PC-3 (cell line): ENCODE results near the gene HACD1. TPM values are rescaled to one million over a fixed set of nuclear protein-coding genes. Genes with fewer than 3 reads are reported as not detected.
A peak's percentile ranks its signal among the peaks of the same experiment; 100 is the strongest.

Source experiments
- ATAC-seq: fragments of 200-7000 bp; cut with Tn5 transposase; 2 replicates; pipeline ENCODE4 v1.9.1; 2020; ENCODE audit warnings: mild to moderate bottlenecking, moderate library complexity
- Bru-seq: library from RNA; stranded (reverse); fragments of 400-500 nt; gene quantifications from one replicate; lab custom pipeline; 2021; lab: Mats Ljungman, UMichigan
- BruChase-seq, 2 experiments: library from RNA; stranded (reverse); fragments of 400-500 nt; gene quantifications; one replicate each; lab custom pipeline; 2021; lab: Mats Ljungman, UMichigan
- BruUV-seq: library from RNA; stranded (reverse); fragments of 400-500 nt; replicated peaks from 2 replicates; lab custom pipeline; 2021; lab: Mats Ljungman, UMichigan
- CTCF ChIA-PET: fragments of 300-600 bp; sonication (Branson Sonifier 250); formaldehyde crosslinking; loops from one replicate; lab custom pipeline; 2022; ENCODE audit warnings: antibody characterized with exemption; lab: Charles Lee
- POLR2A ChIA-PET: fragments of 300-600 bp; sonication (Branson Sonifier 250); formaldehyde crosslinking; loops from one replicate; lab custom pipeline; 2022; ENCODE audit warnings: antibody characterized with exemption; ENCODE audit not compliant: unreplicated experiment; lab: Charles Lee
- DNase-seq: peaks from one replicate; pipeline ENCODE4 v3.0.0-alpha.2; 2015
- H2AFZ ChIP-seq: fragments of 300-600 bp; sonication (generic); 2 replicates; pipeline ENCODE4 v1.6.0; 2016; ENCODE audit warnings: antibody characterized with exemption, low read length
- H3F3A ChIP-seq: fragments of 300-600 bp; sonication (generic); one replicate; pipeline ENCODE4 v1.6.0; 2017; ENCODE audit warnings: antibody characterized with exemption, low read length, control low read depth, mild to moderate bottlenecking; ENCODE audit not compliant: unreplicated experiment
- H3K27ac ChIP-seq: fragments of 300-600 bp; sonication (generic); 2 replicates; pipeline ENCODE4 v1.5.1; 2016; ENCODE audit warnings: mild to moderate bottlenecking, low read length
- H3K27me3 ChIP-seq: fragments of 300-600 bp; sonication (generic); 2 replicates; pipeline ENCODE4 v1.6.1; 2016; ENCODE audit warnings: low read length, mixed read lengths
- H3K36me3 ChIP-seq: fragments of 300-600 bp; sonication (generic); 2 replicates; pipeline ENCODE4 v1.6.1; 2016; ENCODE audit warnings: low read depth, mixed run types, low read length, mixed read lengths
- H3K4me1 ChIP-seq: fragments of 300-600 bp; sonication (generic); 2 replicates; pipeline ENCODE4 v1.5.1; 2016; ENCODE audit warnings: low read length; ENCODE audit not compliant: insufficient read depth
- H3K4me2 ChIP-seq: fragments of 300-600 bp; sonication (generic); 2 replicates; pipeline ENCODE4 v1.6.0; 2016; ENCODE audit warnings: low read length
- H3K4me3 ChIP-seq: fragments of 300-600 bp; sonication (generic); 2 replicates; pipeline ENCODE4 v1.5.1; 2016; ENCODE audit warnings: mild to moderate bottlenecking, low read length, mixed read lengths
- H3K79me2 ChIP-seq: fragments of 300-600 bp; sonication (generic); 2 replicates; pipeline ENCODE4 v1.6.1; 2017; ENCODE audit warnings: low read length, mixed read lengths
- H3K9ac ChIP-seq: fragments of 300-600 bp; sonication (generic); 2 replicates; pipeline ENCODE4 v1.6.0; 2016; ENCODE audit warnings: mild to moderate bottlenecking, low read length
- H3K9me2 ChIP-seq: fragments of 300-600 bp; sonication (generic); replicated peaks from 2 replicates; pipeline ENCODE4 v1.6.1; 2016; ENCODE audit warnings: mixed run types, low read length, mixed read lengths
- H3K9me3 ChIP-seq: fragments of 300-600 bp; sonication (generic); 2 replicates; pipeline ENCODE4 v1.6.1; 2016; ENCODE audit warnings: low read length, mixed read lengths
- H4K20me1 ChIP-seq: fragments of 300-600 bp; sonication (generic); 2 replicates; pipeline ENCODE4 v1.6.1; 2016; ENCODE audit warnings: low read length, mixed read lengths
- EZH2 ChIP-seq: fragments of 300-600 bp; sonication (generic); IDR thresholded peaks from one replicate; pipeline ENCODE4 v1.6.1; 2017; ENCODE audit warnings: antibody characterized with exemption, mild to moderate bottlenecking, low read length; ENCODE audit not compliant: unreplicated experiment
- EZH2phosphoT487 ChIP-seq: fragments of 300-600 bp; sonication (generic); IDR thresholded peaks from 2 replicates; pipeline ENCODE4 v1.6.1; 2018; ENCODE audit warnings: mild to moderate bottlenecking, antibody characterized with exemption, low read length, borderline replicate concordance
- intact Hi-C: fragments of 100-400 bp; cut with micrococcal nuclease; formaldehyde crosslinking; loops from 2 replicates; pipeline ENCODE4 v1.9.0; 2023
- long read RNA-seq: library from polyadenylated mRNA; unstranded; transcript quantifications from one replicate; pipeline ENCODE4 v2.0.0, GENCODE V29; 2021; ENCODE audit not compliant: unreplicated experiment
- total RNA-seq: library from RNA; depleted of rRNA; stranded (reverse); fragments of >200 nt; gene quantifications from 2 replicates; pipeline ENCODE4 v1.2.3, GENCODE V29; 2014; rRNA removed
- TF ChIP-seq, protein P1 (sequence below): fragments of 300-600 bp; sonication (generic); conservative IDR thresholded peaks from 2 replicates; pipeline ENCODE4 v1.5.1; 2017; ENCODE audit warnings: antibody characterized with exemption, low read depth, mild to moderate bottlenecking, low read length

Gene HACD1, protein sequence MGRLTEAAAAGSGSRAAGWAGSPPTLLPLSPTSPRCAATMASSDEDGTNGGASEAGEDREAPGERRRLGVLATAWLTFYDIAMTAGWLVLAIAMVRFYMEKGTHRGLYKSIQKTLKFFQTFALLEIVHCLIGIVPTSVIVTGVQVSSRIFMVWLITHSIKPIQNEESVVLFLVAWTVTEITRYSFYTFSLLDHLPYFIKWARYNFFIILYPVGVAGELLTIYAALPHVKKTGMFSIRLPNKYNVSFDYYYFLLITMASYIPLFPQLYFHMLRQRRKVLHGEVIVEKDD
- 14.9 and 15.3 TPM in 2 replicates for total RNA-seq
- Bru-seq, nascent RNA, result percentile 52 among the genes with signal in this experiment
- BruChase-seq, experiment 1, labeled RNA remaining after a 6-hour chase, result percentile 59 among the genes with signal in this experiment
- BruChase-seq, experiment 2, labeled RNA remaining after a 2-hour chase, result percentile 58 among the genes with signal in this experiment
- long read RNA-seq, partial matches to known transcripts, result 1 of 4 reads
- long read RNA-seq, other reads (novel, unspliced or antisense), result 3 of 4 reads

GRCh38 chr10:17617031-17617911 lies at the start of gene HACD1:
Gene HACD1 (minus strand): TSS chr10:17617374. CDS start chr10:17617339, 35 bp downstream.
- DNase-seq (peak; percentile 54), ATAC-seq (peak; percentile 79)
- H3K9ac ChIP-seq, result peak within 1 kb of the TSS; percentile 31; the same call in 1 of the 2 replicates
- H3K79me2 ChIP-seq, result no peaks in the 10 kb centered on the region
- no peaks in the 10 kb centered on the region for H3K4me1 ChIP-seq
- CTCF ChIA-PET, result interaction anchor here (1.1 kb wide), 1 partner anchor 256 kb away, joined by 4 read pairs; no protein-coding TSS in a partner anchor
- H3K27ac ChIP-seq, result 0 out of 2 replicates have a peak within 1 kb of the TSS, but pooled peaks have one; percentile 7
- H3F3A ChIP-seq, result no peaks in the 10 kb centered on the region
- peak within 1 kb of the TSS; percentile 75 for H3K4me3 ChIP-seq
- peak within 1 kb of the TSS; percentile 91 for H2AFZ ChIP-seq
- H3K27me3 ChIP-seq, result no peaks in the 10 kb centered on the region
- H3K4me2 ChIP-seq, result peak within 1 kb of the TSS; percentile 88
- no TSS peak for BruUV-seq
- H4K20me1 ChIP-seq, result no peaks in the 10 kb centered on the region
- no peaks in the 10 kb centered on the region for H3K36me3 ChIP-seq
- no peaks in the 10 kb centered on the region for H3K9me3 ChIP-seq
- intact Hi-C loops, result loop anchor here (2.0 kb wide), 1 partner anchor 28 kb away; the partner anchor contains the start of gene STAM
- H3K9me2 ChIP-seq, result no peaks in the 10 kb centered on the region
- TF ChIP-seq, protein P1, sequence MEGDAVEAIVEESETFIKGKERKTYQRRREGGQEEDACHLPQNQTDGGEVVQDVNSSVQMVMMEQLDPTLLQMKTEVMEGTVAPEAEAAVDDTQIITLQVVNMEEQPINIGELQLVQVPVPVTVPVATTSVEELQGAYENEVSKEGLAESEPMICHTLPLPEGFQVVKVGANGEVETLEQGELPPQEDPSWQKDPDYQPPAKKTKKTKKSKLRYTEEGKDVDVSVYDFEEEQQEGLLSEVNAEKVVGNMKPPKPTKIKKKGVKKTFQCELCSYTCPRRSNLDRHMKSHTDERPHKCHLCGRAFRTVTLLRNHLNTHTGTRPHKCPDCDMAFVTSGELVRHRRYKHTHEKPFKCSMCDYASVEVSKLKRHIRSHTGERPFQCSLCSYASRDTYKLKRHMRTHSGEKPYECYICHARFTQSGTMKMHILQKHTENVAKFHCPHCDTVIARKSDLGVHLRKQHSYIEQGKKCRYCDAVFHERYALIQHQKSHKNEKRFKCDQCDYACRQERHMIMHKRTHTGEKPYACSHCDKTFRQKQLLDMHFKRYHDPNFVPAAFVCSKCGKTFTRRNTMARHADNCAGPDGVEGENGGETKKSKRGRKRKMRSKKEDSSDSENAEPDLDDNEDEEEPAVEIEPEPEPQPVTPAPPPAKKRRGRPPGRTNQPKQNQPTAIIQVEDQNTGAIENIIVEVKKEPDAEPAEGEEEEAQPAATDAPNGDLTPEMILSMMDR, result peak; percentile 24; the same call in 1 of the 2 replicates
- TF ChIP-seq EZH2phosphoT487 (no peak), EZH2 (no peak)
- POLR2A ChIA-PET, result interaction anchor here (0.6 to 1.1 kb wide), 3 partner anchors 27 to 49 kb away, joined by 3 to 14 read pairs (median 5); partner anchors contain the start of gene STAM

- Histone ChIP-seq H3K36me3 (no peaks in the 10 kb centered on the region), H3K27ac (peak overlapping the region; percentile 29), H3K9me2 (no peaks in the 10 kb centered on the region), H3K9ac (peak overlapping the region; percentile 20; the same call in 1 of the 2 replicates), H3K4me2 (peak overlapping the region; percentile 56), H3K79me2 (peaks cover 55% of the 10 kb centered on the region), H4K20me1 (no peaks in the 10 kb centered on the region), H2AFZ (no peak overlapping the region), H3F3A (no peaks in the 10 kb centered on the region), H3K4me1 (peaks cover 11% of the 10 kb centered on the region; the same call in 1 of the 2 replicates), H3K4me3 (peak overlapping the region; percentile 15; the same call in 1 of the 2 replicates), H3K9me3 (no peaks in the 10 kb centered on the region), H3K27me3 (no peaks in the 10 kb centered on the region)
- BruUV-seq, result no TSS peak
- intact Hi-C loops, result no loop called here
- ChIA-PET POLR2A (interaction anchor here (0.7 kb wide), 1 partner anchor 49 kb away, joined by 3 read pairs; the partner anchor contains the start of gene HACD1), CTCF (no interaction called here)
- peak; percentile 53 for DNase-seq
- ATAC-seq, result peak; percentile 57
- TF ChIP-seq, protein P1, result no peak
- TF ChIP-seq EZH2phosphoT487, result no peak
- no peak for TF ChIP-seq EZH2
Observed at GRCh38 chr10:17665747-17666146, 48.6 kb upstream of the HACD1 start.
